Measurements from ENCODE around the gene GNRHR. TPM values are rescaled to one million over a fixed set of nuclear protein-coding genes. Genes with fewer than 3 reads are reported as not detected.

GNRHR gene, protein sequence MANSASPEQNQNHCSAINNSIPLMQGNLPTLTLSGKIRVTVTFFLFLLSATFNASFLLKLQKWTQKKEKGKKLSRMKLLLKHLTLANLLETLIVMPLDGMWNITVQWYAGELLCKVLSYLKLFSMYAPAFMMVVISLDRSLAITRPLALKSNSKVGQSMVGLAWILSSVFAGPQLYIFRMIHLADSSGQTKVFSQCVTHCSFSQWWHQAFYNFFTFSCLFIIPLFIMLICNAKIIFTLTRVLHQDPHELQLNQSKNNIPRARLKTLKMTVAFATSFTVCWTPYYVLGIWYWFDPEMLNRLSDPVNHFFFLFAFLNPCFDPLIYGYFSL
- not detected in 5 replicates for total RNA-seq (2022; extraction: Qiagen RNA extraction; ENCODE audit: low read depth)

DNA sequence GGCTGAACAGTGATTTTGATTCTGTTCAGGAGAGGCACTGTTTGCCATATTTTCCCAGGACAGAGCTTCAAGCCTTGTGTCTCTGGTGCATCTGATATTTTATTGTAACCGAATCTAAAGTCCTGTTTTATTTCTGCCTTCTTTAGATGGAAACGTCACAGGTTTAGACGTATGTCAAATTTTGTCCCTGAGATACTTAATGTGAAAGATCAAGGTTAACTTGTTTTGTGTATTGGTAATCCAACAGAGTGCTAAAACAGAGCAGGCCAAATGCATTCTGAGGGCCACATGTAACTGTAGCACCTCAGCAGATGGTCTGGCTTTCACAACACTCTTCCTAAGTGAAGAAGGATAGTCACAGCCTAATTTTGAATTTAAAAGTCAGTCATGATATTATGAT, at the start of gene GNRHR:
GNRHR (minus strand) TSS at position 101 of the 400 bp plus-strand sequence; CDS start at position 48, 53 bp downstream.

DNA sequence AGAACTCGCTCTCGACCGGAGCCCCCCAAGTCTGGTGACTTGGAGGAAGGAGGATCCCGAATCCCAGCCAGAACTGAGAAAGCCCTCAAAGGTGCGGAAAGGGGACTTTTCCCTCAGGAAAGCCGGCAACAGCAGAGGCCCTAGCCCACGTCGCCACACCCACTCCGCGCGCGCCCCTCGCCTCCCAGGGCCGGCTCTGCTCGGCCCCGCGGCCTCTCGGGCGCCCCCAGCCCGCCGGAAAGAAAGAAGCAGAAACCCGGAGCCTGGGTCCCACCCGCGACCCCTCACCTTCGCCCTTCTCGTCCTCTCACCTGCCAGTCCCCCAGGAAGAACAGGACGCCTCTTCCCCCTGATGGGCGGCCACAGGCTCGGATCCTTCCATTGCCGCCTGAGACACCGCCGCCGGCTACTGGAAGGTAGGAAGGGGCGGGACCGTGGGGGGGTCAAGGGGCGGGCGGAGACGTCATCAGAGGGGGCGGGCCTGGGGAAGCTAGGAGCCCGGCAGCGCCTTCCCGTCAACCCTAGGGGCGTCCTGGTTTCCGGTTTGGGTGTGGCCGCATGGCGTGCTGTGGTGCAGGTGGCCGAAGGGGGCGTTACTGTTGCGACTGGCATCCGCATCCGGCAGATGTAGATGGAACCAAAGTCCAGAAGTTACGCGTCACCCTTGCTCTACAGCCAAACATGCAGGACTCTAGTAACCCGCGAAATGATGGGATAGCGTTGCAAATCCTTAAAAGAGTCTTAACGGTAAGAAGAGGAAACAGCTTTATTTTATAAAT, 53.3 kb downstream of the GNRHR start, which contains the start of gene UBA6:
UBA6 (minus strand) TSS at position 418 of the 779 bp plus-strand sequence; CDS start at position 382, 36 bp downstream.

Other genes with a start within 250 kb of the GNRHR start
- gene CENPC, start 208.9 kb downstream of the GNRHR start, total RNA-seq (2022; extraction: Qiagen RNA extraction; ENCODE audit: low read depth), result 3.2 to 4.5 TPM (median 4.3 TPM) in 5 replicates
- gene STAP1, start 195.7 kb downstream of the GNRHR start, total RNA-seq (2022; extraction: Qiagen RNA extraction; ENCODE audit: low read depth), result not detected in 5 replicates
- 16.5 to 27.4 TPM (median 22.1 TPM) in 5 replicates for gene UBA6, start 53.2 kb downstream of the GNRHR start, total RNA-seq (2022; extraction: Qiagen RNA extraction; ENCODE audit: low read depth)
- gene TMPRSS11D, start 129.6 kb upstream of the GNRHR start, total RNA-seq (2022; extraction: Qiagen RNA extraction; ENCODE audit: low read depth), result not detected in 5 replicates
- gene TMPRSS11A, start 209.1 kb upstream of the GNRHR start, total RNA-seq (2022; extraction: Qiagen RNA extraction; ENCODE audit: low read depth), result not detected in 5 replicates

All from A549 treated with DMSO at 1 μM for 4 hours (cell line).